AG09309 (cell line): Measurements from ENCODE around the gene TTYH3.

ENCODE experiments used
- DNase-seq: peaks from one replicate; pipeline ENCODE4 v3.0.0-alpha.2; 2010; ENCODE audit warnings: low read depth
- H3K4me3 ChIP-seq: 2 replicates; pipeline ENCODE4 v1.5.1; 2011; ENCODE audit warnings: mild to moderate bottlenecking, low read depth, low read length, moderate library complexity; ENCODE audit not compliant: control insufficient read depth
- TF ChIP-seq, protein P1 (sequence below): IDR thresholded peaks from 2 replicates; pipeline ENCODE4 v1.5.1; 2011; ENCODE audit warnings: mild to moderate bottlenecking, low read depth, low read length, inconsistent platforms; ENCODE audit not compliant: insufficient read depth, control insufficient read depth; ENCODE audit errors: missing control alignments

TTYH3 gene

DNA sequence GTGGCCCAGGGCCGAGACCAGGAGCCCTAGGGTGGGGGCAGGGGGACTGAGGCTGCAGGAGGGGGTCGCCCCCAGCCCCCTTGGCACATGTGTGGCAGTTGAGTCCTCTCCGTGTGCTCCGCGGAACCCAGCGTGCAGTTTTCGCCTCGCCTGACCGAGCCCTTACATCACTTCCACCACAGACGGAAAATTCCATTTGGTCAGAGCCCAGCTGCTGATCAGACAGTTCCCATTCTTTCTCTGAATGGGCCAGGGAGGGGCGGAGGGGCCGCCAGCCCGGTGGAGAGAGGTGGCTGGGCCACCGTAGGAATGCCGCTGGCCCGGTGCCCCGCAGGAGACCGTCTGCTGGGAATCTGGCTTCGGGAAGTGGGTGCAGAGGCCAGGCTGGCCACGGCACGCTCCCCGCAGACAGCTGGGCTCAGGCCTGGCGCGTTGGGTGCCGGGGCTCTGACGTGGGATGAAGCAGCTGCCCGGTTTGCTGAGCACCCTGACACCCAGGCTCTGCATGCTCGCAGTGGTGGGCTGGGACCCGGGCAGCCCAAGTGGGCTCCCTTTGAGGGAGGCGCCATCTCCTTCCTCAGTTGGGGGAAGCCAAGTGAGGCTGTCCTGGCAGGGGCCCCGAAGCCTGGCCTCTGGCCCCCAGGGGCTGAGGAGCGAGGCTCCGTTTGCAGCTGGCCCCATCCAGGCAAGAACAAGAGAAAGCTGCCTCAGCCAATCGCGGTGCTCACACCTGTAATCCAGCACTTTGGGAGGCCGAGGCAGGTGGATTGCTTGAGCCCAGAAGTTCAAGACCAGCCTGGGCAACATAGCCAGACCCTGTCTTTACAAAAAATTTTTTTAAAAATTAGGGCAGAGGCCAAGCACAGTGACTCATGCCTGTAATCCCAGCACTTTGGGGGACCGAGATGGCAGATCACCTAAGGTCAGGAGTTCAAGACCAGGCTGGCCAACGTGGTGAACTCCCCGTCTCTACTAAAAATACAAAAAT, 9.9 kb downstream of the TTYH3 start:
- DNase-seq = peak; percentile 92
- TF ChIP-seq, protein P1, sequence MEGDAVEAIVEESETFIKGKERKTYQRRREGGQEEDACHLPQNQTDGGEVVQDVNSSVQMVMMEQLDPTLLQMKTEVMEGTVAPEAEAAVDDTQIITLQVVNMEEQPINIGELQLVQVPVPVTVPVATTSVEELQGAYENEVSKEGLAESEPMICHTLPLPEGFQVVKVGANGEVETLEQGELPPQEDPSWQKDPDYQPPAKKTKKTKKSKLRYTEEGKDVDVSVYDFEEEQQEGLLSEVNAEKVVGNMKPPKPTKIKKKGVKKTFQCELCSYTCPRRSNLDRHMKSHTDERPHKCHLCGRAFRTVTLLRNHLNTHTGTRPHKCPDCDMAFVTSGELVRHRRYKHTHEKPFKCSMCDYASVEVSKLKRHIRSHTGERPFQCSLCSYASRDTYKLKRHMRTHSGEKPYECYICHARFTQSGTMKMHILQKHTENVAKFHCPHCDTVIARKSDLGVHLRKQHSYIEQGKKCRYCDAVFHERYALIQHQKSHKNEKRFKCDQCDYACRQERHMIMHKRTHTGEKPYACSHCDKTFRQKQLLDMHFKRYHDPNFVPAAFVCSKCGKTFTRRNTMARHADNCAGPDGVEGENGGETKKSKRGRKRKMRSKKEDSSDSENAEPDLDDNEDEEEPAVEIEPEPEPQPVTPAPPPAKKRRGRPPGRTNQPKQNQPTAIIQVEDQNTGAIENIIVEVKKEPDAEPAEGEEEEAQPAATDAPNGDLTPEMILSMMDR = no peak
- H3K4me3 ChIP-seq = peak overlapping the region; percentile 11

DNA sequence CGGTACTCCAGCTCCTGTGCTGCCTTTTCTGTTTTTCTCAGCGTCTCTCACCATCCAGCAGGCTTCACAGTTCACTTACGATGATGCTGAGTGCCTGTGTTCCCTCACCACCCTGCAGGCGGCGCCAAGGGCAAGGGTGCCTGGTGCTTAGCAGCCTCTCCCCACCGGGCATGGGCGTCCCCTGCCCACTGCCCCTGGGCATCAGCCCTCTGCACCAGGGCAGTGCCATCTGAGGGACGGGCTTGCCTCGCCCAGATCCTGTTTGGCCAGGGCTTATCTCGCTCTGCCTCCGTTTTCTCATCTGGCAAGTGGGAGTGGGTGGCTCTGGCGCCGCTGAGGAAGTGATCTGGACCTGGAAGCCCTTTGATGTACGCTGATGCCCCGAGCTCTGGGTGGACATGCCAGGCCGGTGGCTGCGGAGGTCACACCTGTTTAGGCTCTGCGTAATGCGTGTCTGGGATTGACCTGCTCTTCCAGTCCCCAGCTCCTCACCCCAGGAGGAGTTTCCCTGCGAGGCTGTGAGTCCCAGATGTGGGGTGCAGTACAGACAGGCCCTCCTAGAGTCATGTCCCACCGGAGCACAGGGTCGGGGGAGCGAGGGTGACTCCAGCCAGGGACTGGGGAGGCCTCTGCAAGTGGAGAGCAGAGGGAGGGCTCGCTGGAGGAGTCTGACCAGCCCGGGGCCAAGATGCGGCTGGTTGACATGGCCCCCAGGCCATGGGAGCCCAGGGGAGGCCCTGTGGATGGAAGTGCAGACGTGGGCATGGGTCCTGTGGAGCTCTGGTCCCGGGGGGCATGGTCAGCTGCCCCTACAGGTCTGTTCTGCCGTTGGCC, 11.8 kb downstream of the TTYH3 start:
- TF ChIP-seq, protein P1 = peak; percentile 5
- no peak overlapping the region for H3K4me3 ChIP-seq
- DNase-seq = no peak

DNA sequence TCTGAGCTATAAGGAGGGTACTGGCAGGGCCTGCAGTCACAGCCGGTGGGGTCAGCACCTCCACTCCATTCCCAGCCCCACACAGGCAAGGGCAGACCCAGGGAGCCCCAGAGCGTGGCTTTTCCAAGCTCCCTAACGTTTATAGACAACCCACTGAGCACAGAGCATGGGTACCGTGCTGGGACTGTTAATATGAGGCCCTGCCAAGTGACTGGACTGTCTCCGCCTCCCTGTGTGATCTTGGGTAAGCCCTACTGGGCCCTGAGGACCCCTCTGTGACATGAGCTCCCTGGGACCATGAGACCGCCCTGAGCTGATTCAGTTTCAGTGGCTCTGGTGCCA, 12.4 kb downstream of the TTYH3 start:
- TF ChIP-seq, protein P1 = no peak
- DNase-seq = no peak
- no peak overlapping the region for H3K4me3 ChIP-seq

DNA sequence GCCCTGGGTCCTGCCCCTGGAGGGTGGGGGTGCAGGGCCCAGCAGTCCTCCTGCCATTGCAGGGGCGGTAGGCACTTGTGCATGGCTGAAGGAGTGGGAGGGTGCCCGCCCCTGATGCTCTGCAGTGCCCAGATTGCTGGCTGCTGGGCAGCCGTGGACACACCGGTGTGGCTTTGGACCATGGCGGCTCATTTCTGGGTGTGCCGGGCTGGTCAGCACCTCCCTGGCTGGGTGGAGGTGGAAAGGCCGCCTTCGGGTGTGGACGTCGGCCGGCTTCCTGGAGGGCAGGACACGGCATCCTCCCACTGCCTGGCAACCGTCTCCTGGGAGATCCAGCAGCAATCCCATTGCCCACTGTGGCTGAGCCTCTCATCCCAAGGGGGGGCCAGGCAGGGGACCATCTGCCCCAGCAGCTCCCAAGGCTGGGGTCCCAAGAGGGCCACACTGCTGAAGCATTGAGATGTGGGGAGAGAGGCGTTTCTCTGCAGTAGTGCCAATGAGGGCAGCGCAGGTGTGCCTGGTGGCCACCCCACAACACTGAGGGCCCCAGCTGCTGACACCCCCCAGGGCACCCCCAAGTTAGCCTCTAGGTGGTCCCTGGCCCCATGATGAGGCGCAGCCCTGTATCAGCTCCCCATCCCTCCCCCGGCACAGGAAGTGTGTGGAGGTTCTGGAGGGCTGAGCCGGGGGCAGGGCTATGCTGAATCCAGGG, 12.9 kb downstream of the TTYH3 start:
- TF ChIP-seq, protein P1 = no peak
- no peak overlapping the region for H3K4me3 ChIP-seq
- no peak for DNase-seq

DNA sequence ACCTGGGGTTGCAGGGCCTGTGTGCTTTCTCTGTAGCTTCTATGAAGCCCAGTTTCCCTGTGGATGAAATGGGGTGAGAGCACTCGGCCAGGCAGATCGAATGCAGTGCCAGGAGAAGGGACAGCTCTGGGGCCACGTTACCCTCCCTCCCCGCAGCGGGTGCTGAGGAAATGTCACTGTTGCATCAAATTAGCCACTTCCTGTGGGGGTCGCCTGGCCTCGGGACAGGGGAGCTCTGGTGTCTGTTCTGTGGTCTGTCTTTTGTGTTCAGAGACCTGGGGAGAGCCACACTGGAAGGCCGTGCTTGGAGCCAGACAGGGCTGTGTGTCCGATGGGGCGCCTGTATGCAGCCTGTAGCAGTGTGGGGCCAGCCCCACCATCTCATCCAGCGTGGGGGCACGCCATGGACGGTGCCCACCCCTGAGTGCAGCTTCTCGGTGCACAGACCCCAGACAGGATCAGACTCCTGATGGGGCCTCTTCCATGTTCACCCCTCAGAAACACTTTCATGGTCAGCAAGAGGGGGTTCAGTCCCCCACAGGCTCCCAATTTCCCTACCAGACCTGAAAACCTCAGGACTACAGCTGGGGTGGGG, 13.6 kb downstream of the TTYH3 start:
- TF ChIP-seq, protein P1 = no peak
- no peak overlapping the region for H3K4me3 ChIP-seq
- DNase-seq = no peak

DNA sequence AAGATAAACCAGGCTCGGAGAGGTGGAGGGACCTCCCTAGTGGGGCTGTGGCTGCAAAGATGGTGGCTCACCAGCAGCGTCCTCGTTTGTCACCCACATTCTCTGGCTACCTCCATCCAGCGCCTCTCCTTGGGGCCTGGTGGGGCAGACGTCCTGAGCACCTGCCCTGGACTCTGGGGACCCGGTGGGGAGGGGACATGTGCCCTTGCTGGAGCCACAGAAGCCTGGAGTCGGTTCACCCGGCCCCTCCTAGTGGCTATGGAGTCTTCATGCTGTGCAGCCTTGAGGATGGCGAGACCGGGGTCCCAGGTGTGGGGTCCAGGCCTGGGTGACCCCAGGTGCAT, 14.5 kb downstream of the TTYH3 start:
- no peak for DNase-seq
- no peak overlapping the region for H3K4me3 ChIP-seq
- TF ChIP-seq, protein P1 = no peak
